HepG2 (cell line): ENCODE measurements around the gene CREBZF. TPM values are rescaled to one million over a fixed set of nuclear protein-coding genes. Genes with fewer than 3 reads are reported as not detected.

Source experiments
- ATAC-seq: fragments of 200-7000 bp; cut with Tn5 transposase; 3 replicates; pipeline ENCODE4 v1.9.1; 2020; ENCODE audit warnings: mild to moderate bottlenecking, moderate library complexity
- BruUV-seq: library from RNA; stranded (reverse); fragments of 400-500 nt; replicated peaks from 2 replicates; lab custom pipeline; 2021; lab: Mats Ljungman, UMichigan
- CTCF ChIA-PET: fragments of 300-600 bp; formaldehyde crosslinking; extraction: SDS; loops from one replicate; lab custom pipeline; 2021; ENCODE audit warnings: low total read pairs, inconsistent platforms, low intra/inter-chr PET ratio; lab: Yijun Ruan, JAX
- POLR2A ChIA-PET: fragments of 350-600 bp; sonication (Branson Sonifier 250); formaldehyde crosslinking; loops from one replicate; lab custom pipeline; 2020; ENCODE audit warnings: antibody characterized with exemption, inconsistent platforms; lab: Yijun Ruan, JAX
- DNase-seq: peaks from one replicate; pipeline ENCODE4 v3.0.0-alpha.2; 2015; ENCODE audit warnings: low spot score
- FAIRE-seq: peaks from 3 replicates; lab custom pipeline; 2011; peaks lifted over from hg19 to GRCh38; lab: Jason Lieb, UNC
- H2AFZ ChIP-seq: one replicate; pipeline ENCODE4 v1.6.1; 2011; ENCODE audit warnings: low read length, inconsistent platforms
- H3K27ac ChIP-seq: fragments of 300-600 bp; 3 replicates; pipeline ENCODE4 v1.8.0; 2011; ENCODE audit warnings: mixed run types, mild to moderate bottlenecking, mixed read lengths, low read length, inconsistent platforms; ENCODE audit not compliant: insufficient read depth; ENCODE audit errors: extremely low read length
- H3K27me3 ChIP-seq, 2 experiments: fragments of 200-600 bp in 1 of 2; 2 replicates in 1 of 2; 3 replicates in 1 of 2; pipeline versions ENCODE4 v1.6.0 to v1.8.0; 2011; ENCODE audit warnings: low read length in 2 of 2, mild to moderate bottlenecking in 2 of 2, moderate library complexity in 2 of 2, inconsistent platforms in 1 of 2; ENCODE audit not compliant: insufficient read depth in 2 of 2, control insufficient read depth in 1 of 2
- H3K36me3 ChIP-seq, 2 experiments: fragments of 200-600 bp in 1 of 2; replicated peaks in 1 of 2; 2 replicates in 1 of 2; 3 replicates in 1 of 2; pipeline versions ENCODE4 v1.5.1 to v1.8.0; 2011; ENCODE audit warnings: low read length in 2 of 2, inconsistent platforms in 1 of 2; ENCODE audit not compliant: insufficient read depth in 2 of 2, control insufficient read depth in 1 of 2
- H3K4me1 ChIP-seq: 2 replicates; pipeline ENCODE4 v1.5.1; 2012; ENCODE audit warnings: low read length, inconsistent platforms; ENCODE audit not compliant: insufficient read depth
- H3K4me2 ChIP-seq: 2 replicates; pipeline ENCODE4 v1.6.0; 2011; ENCODE audit warnings: low read depth, low read length, inconsistent platforms
- H3K4me3 ChIP-seq, 3 experiments: fragments of 200-600 bp in 1 of 3; sonication (generic), shearing (Covaris generic) in 1 of 3; replicated peaks in 1 of 3; 2 replicates each; pipeline ENCODE4 v1.5.1; 2011 to 2016; ENCODE audit warnings: low read length in 3 of 3, inconsistent platforms in 2 of 3, low read depth in 2 of 3, mild to moderate bottlenecking in 2 of 3, control low read depth in 1 of 3, mixed read lengths in 1 of 3; ENCODE audit not compliant: insufficient read depth in 1 of 3
- H3K79me2 ChIP-seq: one replicate; pipeline ENCODE4 v1.6.1; 2011; ENCODE audit warnings: low read length, inconsistent platforms; ENCODE audit not compliant: insufficient read depth
- H3K9ac ChIP-seq: 2 replicates; pipeline ENCODE4 v1.6.0; 2011; ENCODE audit warnings: mild to moderate bottlenecking, low read depth, low read length, inconsistent platforms; ENCODE audit not compliant: insufficient read depth
- H3K9me3 ChIP-seq: 2 replicates; pipeline ENCODE4 v1.5.1; 2012; ENCODE audit warnings: mild to moderate bottlenecking, low read length
- H4K20me1 ChIP-seq: 2 replicates; pipeline ENCODE4 v1.6.0; 2011; ENCODE audit warnings: inconsistent platforms, mild to moderate bottlenecking, low read length, moderate library complexity; ENCODE audit not compliant: insufficient read depth
- FOXA3 ChIP-seq: IDR thresholded peaks from 2 replicates; pipeline ENCODE4 v1.6.1; 2016; ENCODE audit warnings: missing genetic modification reagents, missing compliant biosample characterization
- MATR3 ChIP-seq: sonication (generic); formaldehyde crosslinking; IDR thresholded peaks from 2 replicates; pipeline ENCODE4 v1.4.0; 2020; ENCODE audit warnings: missing genetic modification reagents
- MTA3 ChIP-seq: sonication (generic); formaldehyde crosslinking; IDR thresholded peaks from 2 replicates; pipeline ENCODE4 v1.4.0; 2020; ENCODE audit warnings: missing genetic modification reagents
- NFRKB ChIP-seq: fragments of 450-650 bp; IDR thresholded peaks from 2 replicates; pipeline ENCODE4 v1.6.1; 2017
- TEAD2 ChIP-seq: sonication (generic); formaldehyde crosslinking; IDR thresholded peaks from 2 replicates; pipeline ENCODE4 v1.9.0; 2021; ENCODE audit warnings: missing genetic modification reagents
- TEF ChIP-seq: sonication (generic); formaldehyde crosslinking; IDR thresholded peaks from 2 replicates; pipeline ENCODE4 v1.5.0; 2020; ENCODE audit warnings: missing genetic modification reagents
- ZFP90 ChIP-seq: sonication (generic); formaldehyde crosslinking; IDR thresholded peaks from 2 replicates; pipeline ENCODE4 v1.8.0; 2022; ENCODE audit warnings: missing genetic modification reagents, mild to moderate bottlenecking, inconsistent platforms, borderline replicate concordance
- ZNF556 ChIP-seq: sonication (generic); formaldehyde crosslinking; IDR thresholded peaks from 2 replicates; pipeline ENCODE4 v1.4.0; 2020; ENCODE audit warnings: mild to moderate bottlenecking, missing genetic modification reagents, borderline replicate concordance
- ZNF761 ChIP-seq: sonication (generic); formaldehyde crosslinking; conservative IDR thresholded peaks from 2 replicates; pipeline ENCODE4 v1.4.0; 2020; ENCODE audit warnings: mild to moderate bottlenecking, missing genetic modification reagents
- WGBS: methylation state at CpG from one replicate; pipeline ENCODE4 v1.1.6; 2017; ENCODE audit warnings: low lambda C conversion rate; 5-methylcytosine and 5-hydroxymethylcytosine counted together
- in situ Hi-C: cut with HindIII; loops from 2 replicates; pipeline ENCODE4 v1.10.0; 2017; ENCODE audit warnings: low pct_unique_long_range_greater_than_20kb; ENCODE audit not compliant: extremely low pct_ligation_motif_present
- intact Hi-C: fragments of 100-400 bp; cut with micrococcal nuclease; formaldehyde crosslinking; loops from one replicate; pipeline ENCODE4 v1.10.0; 2022; ENCODE audit not compliant: unreplicated experiment
- polyA plus RNA-seq, 8 experiments: library from polyadenylated mRNA; depleted of rRNA in 3 of 8; stranded (reverse) in 7 of 8; unstranded in 1 of 8; fragments of >200 nt; fragmentation: Illumina TruSeq in 4 of 8; extraction: Trizol in 4 of 8; gene quantifications; 2 replicates each; pipeline versions ENCODE4 v1.2.1 to v1.2.3, GENCODE V29; 2011 to 2016; ENCODE audit warnings: low read depth in 4 of 8, missing spikeins in 1 of 8, mixed read lengths in 1 of 8; ENCODE audit not compliant: insufficient read depth in 1 of 8
- total RNA-seq, 5 experiments: library from RNA; depleted of rRNA; stranded (reverse); fragments of >200 nt; fragmentation: Illumina TruSeq; extraction: Trizol; gene quantifications; 2 replicates each; pipeline ENCODE4 v1.2.3, GENCODE V29; 2016; ENCODE audit warnings: low read depth in 1 of 5
- TF ChIP-seq, protein P1 (sequence below): sonication (generic); formaldehyde crosslinking; IDR thresholded peaks from 2 replicates; pipeline ENCODE4 v1.9.0; 2022; ENCODE audit warnings: low read depth, missing genetic modification reagents
- TF ChIP-seq, protein P2 (sequence below): sonication (generic); formaldehyde crosslinking; IDR thresholded peaks from 2 replicates; pipeline ENCODE4 v1.4.0; 2020; ENCODE audit warnings: missing genetic modification reagents

Gene CREBZF
- total and polyA plus RNA-seq, 2 of the 13 experiments (the other 11 are each of a cell fraction or from before 2014, with no cell fraction given), result 30.6 to 43.1 TPM

GRCh38 chr11:85673393-85673792 is 8.5 kb upstream of the CREBZF start:
- intact Hi-C loops (no loop called here), in situ Hi-C loops (no loop called here)
- H3K79me2 ChIP-seq, result no peaks in the 10 kb centered on the region
- H3K27me3 ChIP-seq, result no peaks in the 10 kb centered on the region; a peak in 1 of 5 replicates
- no peak overlapping the region for H3K9ac ChIP-seq
- CTCF ChIA-PET, result no interaction called here
- DNase-seq (no peak), ATAC-seq (no peak), FAIRE-seq (no peak)
- H3K9me3 ChIP-seq, result no peaks in the 10 kb centered on the region
- no peaks in the 10 kb centered on the region for H4K20me1 ChIP-seq
- H3K4me2 ChIP-seq, result no peak overlapping the region
- no peak for TF ChIP-seq FOXA3
- TF ChIP-seq, protein P1, sequence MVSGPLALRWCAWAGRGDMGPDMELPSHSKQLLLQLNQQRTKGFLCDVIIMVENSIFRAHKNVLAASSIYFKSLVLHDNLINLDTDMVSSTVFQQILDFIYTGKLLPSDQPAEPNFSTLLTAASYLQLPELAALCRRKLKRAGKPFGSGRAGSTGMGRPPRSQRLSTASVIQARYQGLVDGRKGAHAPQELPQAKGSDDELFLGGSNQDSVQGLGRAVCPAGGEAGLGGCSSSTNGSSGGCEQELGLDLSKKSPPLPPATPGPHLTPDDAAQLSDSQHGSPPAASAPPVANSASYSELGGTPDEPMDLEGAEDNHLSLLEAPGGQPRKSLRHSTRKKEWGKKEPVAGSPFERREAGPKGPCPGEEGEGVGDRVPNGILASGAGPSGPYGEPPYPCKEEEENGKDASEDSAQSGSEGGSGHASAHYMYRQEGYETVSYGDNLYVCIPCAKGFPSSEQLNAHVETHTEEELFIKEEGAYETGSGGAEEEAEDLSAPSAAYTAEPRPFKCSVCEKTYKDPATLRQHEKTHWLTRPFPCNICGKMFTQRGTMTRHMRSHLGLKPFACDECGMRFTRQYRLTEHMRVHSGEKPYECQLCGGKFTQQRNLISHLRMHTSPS (CRISPR knock-in tag), result no peak
- no peak for TF ChIP-seq ZNF556 (CRISPR knock-in tag)
- TF ChIP-seq, protein P2, sequence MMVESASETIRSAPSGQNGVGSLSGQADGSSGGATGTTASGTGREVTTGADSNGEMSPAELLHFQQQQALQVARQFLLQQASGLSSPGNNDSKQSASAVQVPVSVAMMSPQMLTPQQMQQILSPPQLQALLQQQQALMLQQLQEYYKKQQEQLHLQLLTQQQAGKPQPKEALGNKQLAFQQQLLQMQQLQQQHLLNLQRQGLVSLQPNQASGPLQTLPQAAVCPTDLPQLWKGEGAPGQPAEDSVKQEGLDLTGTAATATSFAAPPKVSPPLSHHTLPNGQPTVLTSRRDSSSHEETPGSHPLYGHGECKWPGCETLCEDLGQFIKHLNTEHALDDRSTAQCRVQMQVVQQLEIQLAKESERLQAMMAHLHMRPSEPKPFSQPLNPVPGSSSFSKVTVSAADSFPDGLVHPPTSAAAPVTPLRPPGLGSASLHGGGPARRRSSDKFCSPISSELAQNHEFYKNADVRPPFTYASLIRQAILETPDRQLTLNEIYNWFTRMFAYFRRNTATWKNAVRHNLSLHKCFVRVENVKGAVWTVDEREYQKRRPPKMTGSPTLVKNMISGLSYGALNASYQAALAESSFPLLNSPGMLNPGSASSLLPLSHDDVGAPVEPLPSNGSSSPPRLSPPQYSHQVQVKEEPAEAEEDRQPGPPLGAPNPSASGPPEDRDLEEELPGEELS (CRISPR knock-in tag), result no peak
- TF ChIP-seq ZNF761, result no peak
- TF ChIP-seq TEAD2 (CRISPR knock-in tag), result no peak
- no peak for TF ChIP-seq NFRKB
- no peak for TF ChIP-seq MTA3 (CRISPR knock-in tag)
- no peak for TF ChIP-seq ZFP90 (CRISPR knock-in tag)
- no peak for TF ChIP-seq TEF
- no peak for TF ChIP-seq MATR3 (CRISPR knock-in tag)
- H3K27ac ChIP-seq, result no peak overlapping the region
- 39% methylated on average over 3 of the region's 3 CpGs for WGBS
- no peak overlapping the region for H3K4me3 ChIP-seq
- H3K36me3 ChIP-seq, result no peaks in the 10 kb centered on the region
- no peak overlapping the region for H2AFZ ChIP-seq
- H3K4me1 ChIP-seq, result peaks cover 12% of the 10 kb centered on the region
- POLR2A ChIA-PET, result no interaction called here
- BruUV-seq, result no TSS peak
